Nephron progenitor cell (in vitro differentiated cells): Measurements from ENCODE around the gene TNPO2.

ENCODE experiments used
- DNase-seq: peaks from one replicate; pipeline ENCODE4 v3.0.0; 2021
- H3K27ac Mint-ChIP-seq: 2 replicates; pipeline ENCODE4 v1.8.0; 2021; ENCODE audit warnings: mild to moderate bottlenecking, moderate library complexity, mixed read lengths
- H3K27me3 Mint-ChIP-seq: 2 replicates; pipeline ENCODE4 v1.8.0; 2021; ENCODE audit warnings: mild to moderate bottlenecking, low read depth, mixed read lengths; ENCODE audit not compliant: poor library complexity
- H3K36me3 Mint-ChIP-seq: 2 replicates; pipeline ENCODE4 v1.8.0; 2021; ENCODE audit warnings: low read depth, mixed read lengths
- H3K4me1 Mint-ChIP-seq: 2 replicates; pipeline ENCODE4 v1.8.0; 2021; ENCODE audit warnings: mixed read lengths
- H3K4me3 Mint-ChIP-seq: 2 replicates; pipeline ENCODE4 v1.8.0; 2021; ENCODE audit warnings: mild to moderate bottlenecking, moderate library complexity, mixed read lengths
- H3K9me3 Mint-ChIP-seq: 2 replicates; pipeline ENCODE4 v1.8.0; 2021; ENCODE audit warnings: mild to moderate bottlenecking, moderate library complexity, mixed read lengths
- TF ChIP-seq, protein P1 (sequence below): fragments of 200-600 bp; sonication (generic); IDR thresholded peaks from 2 replicates; pipeline ENCODE4 v1.5.0; 2021; ENCODE audit warnings: antibody characterized with exemption

The TNPO2 gene

DNA sequence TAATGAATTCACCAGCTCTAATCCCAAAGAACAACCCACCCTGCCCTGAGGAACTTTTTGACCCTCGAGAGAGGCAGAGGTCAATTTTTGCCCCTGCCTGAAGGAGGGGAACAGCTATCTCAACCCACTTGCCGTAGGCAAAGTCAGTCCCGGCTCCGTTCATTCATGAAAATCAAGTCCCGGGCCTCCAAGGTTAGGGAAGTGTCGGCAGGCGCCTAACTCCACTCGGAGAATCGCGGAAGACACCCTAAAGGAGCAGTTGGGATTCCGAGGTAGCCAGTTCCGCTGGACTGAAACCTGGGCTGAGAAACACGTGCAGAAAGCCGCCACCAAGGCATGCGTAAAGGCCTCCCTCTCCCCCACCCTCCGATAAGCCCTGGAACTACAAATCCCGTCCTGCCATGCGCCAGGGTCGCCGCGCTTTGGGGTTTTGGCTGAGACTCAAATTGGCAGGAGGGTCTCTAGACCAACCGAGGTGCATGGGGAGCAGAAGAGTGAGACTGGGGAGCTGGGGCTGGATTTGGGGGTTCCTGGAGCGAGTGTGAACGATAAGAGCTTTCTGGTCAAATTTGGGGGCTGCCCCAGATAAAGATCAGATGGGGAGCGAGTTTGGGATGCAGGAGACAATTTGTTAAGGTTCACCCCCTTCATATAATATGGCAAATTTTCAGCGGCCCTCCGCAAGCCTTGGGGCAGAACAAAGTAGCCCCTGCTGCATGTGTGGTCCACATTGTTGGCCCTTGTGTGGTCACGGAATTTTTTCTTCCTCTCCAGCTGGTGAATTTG is at the start of gene TNPO2:
Gene TNPO2 (minus strand): TSS at position 292 of the 786 bp plus-strand sequence. CDS start 2,955 bp downstream, outside the sequence.
- no peaks in the 10 kb centered on the region for H3K9me3 Mint-ChIP-seq
- no peaks in the 10 kb centered on the region for H3K27me3 Mint-ChIP-seq
- peak within 1 kb of the TSS; percentile 96 for H3K27ac Mint-ChIP-seq
- peaks cover 13% of the 10 kb centered on the region for H3K36me3 Mint-ChIP-seq
- H3K4me1 Mint-ChIP-seq: peaks cover 40% of the 10 kb centered on the region
- DNase-seq: peak; percentile 79
- H3K4me3 Mint-ChIP-seq: peak within 1 kb of the TSS; percentile 92
- TF ChIP-seq, protein P1, sequence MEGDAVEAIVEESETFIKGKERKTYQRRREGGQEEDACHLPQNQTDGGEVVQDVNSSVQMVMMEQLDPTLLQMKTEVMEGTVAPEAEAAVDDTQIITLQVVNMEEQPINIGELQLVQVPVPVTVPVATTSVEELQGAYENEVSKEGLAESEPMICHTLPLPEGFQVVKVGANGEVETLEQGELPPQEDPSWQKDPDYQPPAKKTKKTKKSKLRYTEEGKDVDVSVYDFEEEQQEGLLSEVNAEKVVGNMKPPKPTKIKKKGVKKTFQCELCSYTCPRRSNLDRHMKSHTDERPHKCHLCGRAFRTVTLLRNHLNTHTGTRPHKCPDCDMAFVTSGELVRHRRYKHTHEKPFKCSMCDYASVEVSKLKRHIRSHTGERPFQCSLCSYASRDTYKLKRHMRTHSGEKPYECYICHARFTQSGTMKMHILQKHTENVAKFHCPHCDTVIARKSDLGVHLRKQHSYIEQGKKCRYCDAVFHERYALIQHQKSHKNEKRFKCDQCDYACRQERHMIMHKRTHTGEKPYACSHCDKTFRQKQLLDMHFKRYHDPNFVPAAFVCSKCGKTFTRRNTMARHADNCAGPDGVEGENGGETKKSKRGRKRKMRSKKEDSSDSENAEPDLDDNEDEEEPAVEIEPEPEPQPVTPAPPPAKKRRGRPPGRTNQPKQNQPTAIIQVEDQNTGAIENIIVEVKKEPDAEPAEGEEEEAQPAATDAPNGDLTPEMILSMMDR: no peak

DNA sequence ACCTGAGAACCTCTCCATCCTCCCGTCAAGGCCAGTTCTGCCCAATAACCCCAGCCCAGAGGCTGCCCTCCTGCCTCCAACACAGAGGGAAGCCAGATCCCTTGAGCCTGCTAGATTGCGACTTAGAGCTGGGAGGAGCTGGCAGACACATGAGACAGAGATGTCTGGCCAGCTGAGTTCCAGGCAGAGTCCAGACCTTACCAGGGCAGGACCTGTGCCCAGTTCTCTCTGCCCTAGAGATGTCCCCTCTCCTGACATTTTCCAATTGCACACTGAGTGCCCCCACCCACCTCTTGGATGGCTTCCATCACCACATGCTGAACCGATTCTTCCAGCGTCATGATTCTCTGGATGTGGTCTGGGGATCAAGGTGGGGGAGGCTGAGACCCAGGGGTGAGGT is 48.6 kb upstream of the TNPO2 start:
- Mint-ChIP-seq H3K4me3 (no peak overlapping the region), H3K9me3 (no peaks in the 10 kb centered on the region), H3K4me1 (peaks cover 8% of the 10 kb centered on the region), H3K27me3 (peaks cover 38% of the 10 kb centered on the region), H3K27ac (no peak overlapping the region), H3K36me3 (no peaks in the 10 kb centered on the region)
- TF ChIP-seq, protein P1: no peak
- DNase-seq: no peak

DNA sequence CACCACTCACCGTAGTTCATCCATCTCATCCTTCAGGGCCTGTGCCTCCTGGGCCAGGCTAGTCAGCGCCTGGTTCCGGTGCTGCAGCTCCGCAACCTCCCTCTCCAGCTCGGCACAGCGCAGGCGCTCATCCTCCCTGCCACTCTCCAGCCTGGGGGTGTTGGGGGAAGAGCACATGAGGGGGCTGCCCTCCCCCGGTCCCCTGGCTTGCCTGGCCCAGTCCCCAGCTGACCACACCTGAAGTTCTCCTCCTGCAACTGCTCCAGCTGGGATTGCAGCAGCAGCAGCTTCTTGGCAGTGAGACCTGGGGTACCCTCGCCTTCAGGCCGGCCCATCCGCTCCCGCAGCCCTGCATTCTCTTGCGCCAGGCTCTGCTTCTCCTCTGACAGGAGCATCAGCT is 47.2 kb upstream of the TNPO2 start:
- TF ChIP-seq, protein P1: no peak
- Mint-ChIP-seq H3K4me3 (no peak overlapping the region), H3K27me3 (peaks cover 38% of the 10 kb centered on the region), H3K4me1 (peaks cover 12% of the 10 kb centered on the region), H3K36me3 (no peaks in the 10 kb centered on the region), H3K9me3 (no peaks in the 10 kb centered on the region), H3K27ac (no peak overlapping the region)
- no peak for DNase-seq

DNA sequence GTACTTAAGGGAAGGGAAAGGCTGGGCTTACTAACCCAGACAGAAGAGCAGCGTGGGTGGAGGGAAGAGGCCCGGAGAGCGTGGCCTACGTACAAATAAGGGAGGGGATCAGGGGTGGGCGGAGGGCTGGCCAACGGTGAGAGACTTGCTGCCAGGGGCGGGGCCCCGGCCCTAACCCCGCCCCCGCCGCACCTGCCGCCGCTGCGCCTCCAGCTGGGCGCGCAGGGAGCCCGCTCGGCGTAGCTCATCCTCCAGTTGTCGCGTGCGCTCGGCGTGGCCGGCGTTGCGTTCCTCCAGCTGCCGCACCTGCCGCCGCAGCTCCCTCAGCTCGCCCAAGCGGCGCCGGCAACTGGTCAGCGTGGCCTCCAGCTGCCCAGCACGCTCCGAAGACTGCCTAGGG is 46.0 kb upstream of the TNPO2 start:
- TF ChIP-seq, protein P1: no peak
- Mint-ChIP-seq H3K36me3 (peaks cover 7% of the 10 kb centered on the region), H3K4me1 (peaks cover 11% of the 10 kb centered on the region), H3K27ac (no peak overlapping the region), H3K4me3 (no peak overlapping the region), H3K9me3 (no peaks in the 10 kb centered on the region), H3K27me3 (peaks cover 37% of the 10 kb centered on the region)
- DNase-seq: peak; percentile 70

DNA sequence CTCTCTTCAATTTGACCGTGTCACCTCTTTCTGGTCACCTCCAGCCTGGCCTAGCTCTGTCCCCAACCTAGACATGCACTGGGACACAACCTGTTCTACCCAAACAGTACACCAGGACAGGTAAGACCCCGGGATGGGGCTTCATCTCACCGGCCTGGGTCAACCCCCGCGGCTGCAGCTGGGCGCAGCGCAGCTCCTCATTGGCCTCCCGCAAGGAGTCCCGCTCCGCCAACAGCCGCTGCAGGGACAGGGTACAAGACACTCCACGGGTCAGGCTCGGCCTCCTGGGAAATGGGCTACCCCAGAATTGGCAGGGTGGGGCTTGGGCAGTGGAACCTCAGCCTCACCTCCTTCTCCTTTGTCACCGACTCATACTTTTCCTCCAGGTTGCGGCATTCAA is 43.9 kb upstream of the TNPO2 start:
- peaks cover 34% of the 10 kb centered on the region for H3K27me3 Mint-ChIP-seq
- no peaks in the 10 kb centered on the region for H3K9me3 Mint-ChIP-seq
- H3K4me3 Mint-ChIP-seq: no peak overlapping the region
- peaks cover 8% of the 10 kb centered on the region for H3K4me1 Mint-ChIP-seq
- DNase-seq: no peak
- peaks cover 22% of the 10 kb centered on the region for H3K36me3 Mint-ChIP-seq
- TF ChIP-seq, protein P1: no peak
- H3K27ac Mint-ChIP-seq: no peak overlapping the region

DNA sequence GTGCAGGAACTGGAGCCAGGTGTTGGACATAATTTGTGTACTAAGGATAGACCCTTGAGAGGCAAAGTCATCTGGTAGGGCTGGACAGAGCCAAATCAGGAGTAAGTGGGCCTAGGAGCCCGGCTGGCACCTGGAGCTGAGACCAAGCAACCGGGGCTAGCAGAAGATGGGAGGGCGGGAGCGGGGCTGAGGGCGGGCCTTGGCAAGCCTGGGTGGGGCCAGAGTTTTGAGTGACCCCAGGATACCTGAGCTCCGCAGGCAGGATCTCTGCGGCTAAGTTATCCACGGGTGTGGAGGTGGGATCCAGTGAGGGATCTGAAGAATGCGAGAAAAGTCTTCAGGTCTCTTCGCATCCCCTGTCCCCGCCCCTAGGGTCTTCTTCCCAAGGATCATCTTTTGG is 43.4 kb upstream of the TNPO2 start:
- peaks cover 29% of the 10 kb centered on the region for H3K27me3 Mint-ChIP-seq
- no peak overlapping the region for H3K4me3 Mint-ChIP-seq
- TF ChIP-seq, protein P1: no peak
- H3K27ac Mint-ChIP-seq: no peak overlapping the region
- H3K9me3 Mint-ChIP-seq: no peaks in the 10 kb centered on the region
- no peak for DNase-seq
- H3K36me3 Mint-ChIP-seq: peaks cover 27% of the 10 kb centered on the region
- H3K4me1 Mint-ChIP-seq: peaks cover 8% of the 10 kb centered on the region
